Activated CD8-positive, alpha-beta T cell treated with anti-CD3 and anti-CD28 coated beads, Interleukin-2, amount 10 ng/mL, durations not matched to agents 7 days and 5 days (primary cell): ENCODE results near the gene SIGLEC1. TPM values are rescaled to one million over a fixed set of nuclear protein-coding genes. Genes with fewer than 3 reads are reported as not detected.
A peak's percentile ranks its signal among the peaks of the same experiment; 100 is the strongest.

Experiments used
- ATAC-seq: fragments of 150-1000 bp; cut with Tn5 transposase; one replicate; pipeline ENCODE4 v1.10.0; 2021; ENCODE audit warnings: moderate library complexity
- CTCF ChIA-PET: fragments of 350-600 bp; sonication (Branson Sonifier 250); formaldehyde crosslinking; loops from one replicate; lab custom pipeline; 2021; ENCODE audit warnings: antibody characterized with exemption; lab: Charles Lee
- POLR2A ChIA-PET: fragments of 350-600 bp; sonication (Branson Sonifier 250); formaldehyde crosslinking; loops from one replicate; lab custom pipeline; 2021; ENCODE audit warnings: antibody characterized with exemption; lab: Charles Lee
- DNase-seq: peaks from one replicate; pipeline ENCODE4 v3.0.0-alpha.2; 2020
- H3K27ac Mint-ChIP-seq: one replicate; pipeline ENCODE4 v1.8.0; 2021; ENCODE audit warnings: mild to moderate bottlenecking, mixed read lengths
- H3K27me3 Mint-ChIP-seq: one replicate; pipeline ENCODE4 v1.8.0; 2021; ENCODE audit warnings: low read depth, mixed read lengths
- H3K36me3 Mint-ChIP-seq: one replicate; pipeline ENCODE4 v1.8.0; 2021; ENCODE audit warnings: low read depth, mixed read lengths
- H3K4me1 Mint-ChIP-seq: one replicate; pipeline ENCODE4 v1.8.0; 2021; ENCODE audit warnings: low read depth, mixed read lengths
- H3K4me3 Mint-ChIP-seq: one replicate; pipeline ENCODE4 v1.8.0; 2021; ENCODE audit warnings: mild to moderate bottlenecking, mixed read lengths
- H3K9me3 Mint-ChIP-seq: one replicate; pipeline ENCODE4 v1.8.0; 2022; ENCODE audit warnings: mixed read lengths; ENCODE audit not compliant: insufficient read depth
- total RNA-seq, 2 experiments: library from RNA; stranded (reverse); gene quantifications; one replicate each; pipeline ENCODE4 v1.2.3, GENCODE V29; 2021

SIGLEC1 gene
- total RNA-seq, 2 experiments from 2014 or later = not detected

- Mint-ChIP-seq H3K9me3 (no peaks in the 10 kb centered on the region), H3K27me3 (peaks cover 60% of the 10 kb centered on the region), H3K36me3 (no peaks in the 10 kb centered on the region), H3K4me3 (no peak overlapping the region), H3K4me1 (peaks cover 7% of the 10 kb centered on the region), H3K27ac (no peak overlapping the region)
- CTCF ChIA-PET = interaction anchor here (1.2 to 4.7 kb wide), 9 partner anchors 9 to 180 kb away, joined by 5 to 59 read pairs (median 12); partner anchors contain the start of genes ADISSP and SIGLEC1
- ATAC-seq = no peak
- POLR2A ChIA-PET = interaction anchor here (0.9 kb wide), 1 partner anchor 23 kb away, joined by 3 read pairs; no protein-coding TSS in a partner anchor
- DNase-seq = no peak
These were observed 37.2 kb downstream of the SIGLEC1 start for GRCh38 chr20:3674995-3675900.

- POLR2A ChIA-PET = interaction anchor here (0.9 kb wide), 1 partner anchor 24 kb away, joined by 3 read pairs; no protein-coding TSS in a partner anchor
- H3K27me3 Mint-ChIP-seq = peaks cover 65% of the 10 kb centered on the region
These were observed 38.0 kb downstream of the SIGLEC1 start for GRCh38 chr20:3674447-3674846.

GRCh38 chr20:3673221-3674070 lies 39.0 kb downstream of the SIGLEC1 start:
- ChIA-PET CTCF (interaction anchor here (1.2 to 1.3 kb wide), 2 partner anchors 8 to 60 kb away, joined by 3 to 5 read pairs; no protein-coding TSS in a partner anchor), POLR2A (interaction anchor here (0.6 kb wide), 1 partner anchor 53 kb away, joined by 3 read pairs; no protein-coding TSS in a partner anchor)
- DNase-seq (no peak), ATAC-seq (no peak)
- Mint-ChIP-seq H3K36me3 (no peaks in the 10 kb centered on the region), H3K4me3 (no peak overlapping the region), H3K9me3 (no peaks in the 10 kb centered on the region), H3K27me3 (peaks cover 63% of the 10 kb centered on the region), H3K27ac (no peak overlapping the region), H3K4me1 (peaks cover 7% of the 10 kb centered on the region)

More at GRCh38 chr20:3674447-3674846, 38.0 kb downstream of the SIGLEC1 start:
- Mint-ChIP-seq H3K4me3 (no peak overlapping the region), H3K4me1 (peaks cover 7% of the 10 kb centered on the region), H3K36me3 (no peaks in the 10 kb centered on the region), H3K9me3 (no peaks in the 10 kb centered on the region), H3K27ac (no peak overlapping the region)
- no peak for ATAC-seq
- CTCF ChIA-PET = interaction anchor here (1.2 to 1.3 kb wide), 2 partner anchors 9 to 37 kb away, joined by 5 to 6 read pairs; no protein-coding TSS in a partner anchor
- DNase-seq = no peak

GRCh38 chr20:3672547-3673171 lies 39.7 kb downstream of the SIGLEC1 start:
- Mint-ChIP-seq H3K4me3 (no peak overlapping the region), H3K27me3 (peaks cover 70% of the 10 kb centered on the region), H3K36me3 (no peaks in the 10 kb centered on the region), H3K4me1 (peaks cover 7% of the 10 kb centered on the region), H3K27ac (no peak overlapping the region), H3K9me3 (no peaks in the 10 kb centered on the region)
- ChIA-PET CTCF (interaction anchor here (1.1 to 1.2 kb wide), 2 partner anchors 24 to 59 kb away, joined by 3 read pairs; no protein-coding TSS in a partner anchor), POLR2A (interaction anchor here (0.6 kb wide), 1 partner anchor 54 kb away, joined by 3 read pairs; no protein-coding TSS in a partner anchor)
- ATAC-seq = peak; percentile 32
- no peak for DNase-seq

GRCh38 chr20:3671986-3672546 lies 40.3 kb downstream of the SIGLEC1 start:
- POLR2A ChIA-PET = no interaction called here
- H3K27ac Mint-ChIP-seq = no peak overlapping the region
- H3K9me3 Mint-ChIP-seq = no peaks in the 10 kb centered on the region
- H3K36me3 Mint-ChIP-seq = no peaks in the 10 kb centered on the region
- peaks cover 12% of the 10 kb centered on the region for H3K4me1 Mint-ChIP-seq
- H3K27me3 Mint-ChIP-seq = peaks cover 73% of the 10 kb centered on the region
- DNase-seq (no peak), ATAC-seq (no peak)
- CTCF ChIA-PET = interaction anchor here (1.1 to 1.3 kb wide), 3 partner anchors 24 to 59 kb away, joined by 3 to 5 read pairs (median 3); no protein-coding TSS in a partner anchor
- H3K4me3 Mint-ChIP-seq = no peak overlapping the region

GRCh38 chr20:3670945-3671344 lies 41.5 kb downstream of the SIGLEC1 start:
- ChIA-PET CTCF (interaction anchor here (1.3 kb wide), 1 partner anchor 40 kb away, joined by 5 read pairs; no protein-coding TSS in a partner anchor), POLR2A (no interaction called here)
- Mint-ChIP-seq H3K4me1 (peaks cover 23% of the 10 kb centered on the region), H3K27ac (no peak overlapping the region), H3K27me3 (peaks cover 70% of the 10 kb centered on the region), H3K4me3 (no peak overlapping the region), H3K36me3 (no peaks in the 10 kb centered on the region), H3K9me3 (no peaks in the 10 kb centered on the region)
- ATAC-seq = no peak
- DNase-seq = no peak

- H3K4me3 Mint-ChIP-seq = no peak overlapping the region
- no peak for ATAC-seq
- no peak for DNase-seq
- no peaks in the 10 kb centered on the region for H3K9me3 Mint-ChIP-seq
- POLR2A ChIA-PET = no interaction called here
- CTCF ChIA-PET = no interaction called here
- peaks cover 66% of the 10 kb centered on the region for H3K27me3 Mint-ChIP-seq
- H3K4me1 Mint-ChIP-seq = peaks cover 27% of the 10 kb centered on the region
- no peaks in the 10 kb centered on the region for H3K36me3 Mint-ChIP-seq
- no peak overlapping the region for H3K27ac Mint-ChIP-seq
These were observed 41.9 kb downstream of the SIGLEC1 start for GRCh38 chr20:3670511-3670910.

GRCh38 chr20:3669710-3670367 lies 42.6 kb downstream of the SIGLEC1 start:
- H3K27me3 Mint-ChIP-seq = peaks cover 62% of the 10 kb centered on the region
- ATAC-seq = no peak
- no peak overlapping the region for H3K27ac Mint-ChIP-seq
- no peak overlapping the region for H3K4me3 Mint-ChIP-seq
- DNase-seq = no peak
- ChIA-PET CTCF (no interaction called here), POLR2A (no interaction called here)
- peaks cover 34% of the 10 kb centered on the region for H3K4me1 Mint-ChIP-seq
- H3K36me3 Mint-ChIP-seq = no peaks in the 10 kb centered on the region
- H3K9me3 Mint-ChIP-seq = no peaks in the 10 kb centered on the region

- Mint-ChIP-seq H3K36me3 (no peaks in the 10 kb centered on the region), H3K27ac (peak overlapping the region; percentile 47), H3K4me1 (peaks cover 33% of the 10 kb centered on the region), H3K27me3 (peaks cover 68% of the 10 kb centered on the region), H3K9me3 (no peaks in the 10 kb centered on the region), H3K4me3 (no peak overlapping the region)
- ChIA-PET POLR2A (no interaction called here), CTCF (interaction anchor here (1.3 to 5.9 kb wide), 3 partner anchors 9 to 100 kb away, joined by 4 to 49 read pairs (median 4); partner anchors contain the start of gene ADISSP)
- ATAC-seq = no peak
- DNase-seq = no peak
These were observed 44.9 kb downstream of the SIGLEC1 start for GRCh38 chr20:3667434-3668037.

GRCh38 chr20:3663858-3664257 lies 48.5 kb downstream of the SIGLEC1 start:
- ATAC-seq = no peak
- Mint-ChIP-seq H3K9me3 (no peaks in the 10 kb centered on the region), H3K27me3 (peaks cover 69% of the 10 kb centered on the region), H3K4me3 (no peak overlapping the region), H3K27ac (no peak overlapping the region), H3K36me3 (no peaks in the 10 kb centered on the region), H3K4me1 (peaks cover 42% of the 10 kb centered on the region)
- ChIA-PET CTCF (interaction anchor here (5.9 kb wide), 1 partner anchor 13 kb away, joined by 49 read pairs; no protein-coding TSS in a partner anchor), POLR2A (no interaction called here)
- DNase-seq = no peak
